Stimulated activated CD4-positive, alpha-beta T cell treated with anti-CD3 and anti-CD28 coated beads, Interleukin-12 subunit alpha, Interleukin-12 subunit beta, amount 100 ng/mL, for 48 hours (primary cell): ENCODE data around the gene CENPV.
"Not testable (repeated sequence)": the region's sequence is repeated elsewhere in the genome, so short reads cannot be mapped to it uniquely, and the experiment has no call there.

Source experiments
- DNase-seq, 3 donors: peaks; one replicate each; pipeline ENCODE4 v3.0.0-alpha.2; 2020; ENCODE audit warnings: low read depth in 2 of 3, low spot score in 1 of 3

CENPV gene

GRCh38 chr17:16314859-16315258 is 38.4 kb downstream of the CENPV start:
- no peak for DNase-seq

GRCh38 chr17:16314189-16314588 is 39.1 kb downstream of the CENPV start:
- DNase-seq = no peak

- DNase-seq = no peak
Observed at GRCh38 chr17:16313139-16314090, 39.9 kb downstream of the CENPV start.

- DNase-seq = not testable (repeated sequence)
Observed at GRCh38 chr17:16312061-16312460, 41.2 kb downstream of the CENPV start.

GRCh38 chr17:16306211-16306610 is 47.1 kb downstream of the CENPV start:
- DNase-seq = no peak

GRCh38 chr17:16304830-16305229 is 48.4 kb downstream of the CENPV start:
- DNase-seq = no peak

- no peak for DNase-seq
Observed at GRCh38 chr17:16302856-16303255, 50.4 kb downstream of the CENPV start.

- no peak for DNase-seq
Observed at GRCh38 chr17:16301963-16302855, 51.1 kb downstream of the CENPV start.

GRCh38 chr17:16300554-16300953 is 52.7 kb downstream of the CENPV start:
- no peak for DNase-seq

- no peak for DNase-seq
Observed at GRCh38 chr17:16298140-16298662, 55.1 kb downstream of the CENPV start.

GRCh38 chr17:16297367-16298139 is 55.7 kb downstream of the CENPV start:
- no peak for DNase-seq

- DNase-seq = not testable (repeated sequence)
Observed at GRCh38 chr17:16296072-16296471, 57.2 kb downstream of the CENPV start.

- no peak for DNase-seq
Observed at GRCh38 chr17:16294560-16294959, 58.7 kb downstream of the CENPV start.

- no peak for DNase-seq
Observed at GRCh38 chr17:16293931-16294330, 59.3 kb downstream of the CENPV start.
